ENCODE data around the gene ENTREP3.
"Not testable (repeated sequence)": the region's sequence is repeated elsewhere in the genome, so short reads cannot be mapped to it uniquely, and the experiment has no call there.

ENTREP3 gene

DNA sequence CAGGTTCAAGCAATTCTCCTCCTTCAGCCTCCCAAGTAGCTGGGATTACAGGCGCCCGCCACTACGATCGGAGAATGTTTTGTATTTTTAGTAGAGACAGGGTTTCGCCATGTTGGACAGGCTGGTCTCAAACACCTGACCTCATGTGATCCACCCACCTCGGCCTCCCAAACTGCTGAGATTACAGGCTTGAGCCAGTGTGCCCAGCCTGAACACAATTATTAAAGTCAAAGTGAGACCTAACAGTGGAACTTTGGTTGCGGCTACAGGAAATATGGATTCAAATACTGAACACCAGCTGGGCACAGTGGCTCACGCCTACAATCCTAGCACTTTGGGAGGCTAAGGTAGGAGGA, 29.9 kb downstream of the ENTREP3 start:
- DNase-seq (ENCODE audit: low read depth in 2 of 2), result not testable (repeated sequence)

DNA sequence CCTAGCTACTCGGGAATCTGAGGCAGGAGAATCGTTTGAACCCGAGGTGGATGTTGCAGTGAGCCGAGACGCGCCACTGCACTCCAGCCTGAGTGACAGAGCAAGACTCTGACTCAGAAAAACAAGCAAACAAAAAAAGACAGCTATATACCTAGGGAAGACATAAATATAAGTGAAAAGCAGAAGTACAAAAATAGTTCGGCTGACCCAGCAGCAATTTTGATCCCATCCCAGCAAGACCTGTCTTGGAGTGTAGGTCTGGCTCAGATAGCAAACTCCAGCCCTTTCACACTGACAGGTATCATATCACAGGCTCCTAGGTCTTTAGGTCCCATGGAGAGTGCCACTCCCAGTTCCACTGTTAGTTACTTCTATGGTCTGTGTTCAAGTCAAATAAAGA, 32.2 kb downstream of the ENTREP3 start:
- no peak for DNase-seq (ENCODE audit: low read depth in 2 of 2)

GRCh38 chr1:155220211-155220965, 34.9 kb downstream of the ENTREP3 start:
- not testable (repeated sequence) for DNase-seq (ENCODE audit: low read depth in 2 of 2)

- no peak for DNase-seq (ENCODE audit: low read depth in 2 of 2)
These were observed 35.7 kb downstream of the ENTREP3 start for GRCh38 chr1:155219592-155220031.

GRCh38 chr1:155218854-155219591, 36.3 kb downstream of the ENTREP3 start:
- no peak for DNase-seq (ENCODE audit: low read depth in 2 of 2)

DNA sequence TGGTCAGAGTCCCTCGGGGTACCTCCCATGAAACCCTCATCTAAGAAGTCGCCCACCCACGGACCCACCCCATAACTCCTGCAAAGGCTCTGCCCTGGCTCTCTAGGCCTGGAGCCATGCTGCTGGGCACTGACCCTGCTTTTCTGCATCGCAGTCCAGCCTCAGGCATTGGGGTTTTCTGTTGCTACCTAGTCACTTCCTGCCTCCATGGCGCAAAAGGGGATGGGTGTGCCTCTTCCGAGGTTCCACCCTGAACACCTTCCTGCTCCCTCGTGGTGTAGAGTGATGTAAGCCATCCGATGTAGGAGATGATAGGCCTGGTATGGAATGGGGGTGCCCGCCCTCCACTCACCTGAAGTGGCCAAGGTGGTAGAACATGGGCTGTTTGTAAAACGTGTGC, 40.6 kb downstream of the ENTREP3 start:
- not testable (repeated sequence) for DNase-seq (ENCODE audit: low read depth in 2 of 2)

- DNase-seq (ENCODE audit: low read depth in 2 of 2), result not testable (repeated sequence)
These were observed 43.2 kb downstream of the ENTREP3 start for GRCh38 chr1:155212051-155212440.

GRCh38 chr1:155211381-155212050, 43.8 kb downstream of the ENTREP3 start:
- not testable (repeated sequence) for DNase-seq (ENCODE audit: low read depth in 2 of 2)

DNA sequence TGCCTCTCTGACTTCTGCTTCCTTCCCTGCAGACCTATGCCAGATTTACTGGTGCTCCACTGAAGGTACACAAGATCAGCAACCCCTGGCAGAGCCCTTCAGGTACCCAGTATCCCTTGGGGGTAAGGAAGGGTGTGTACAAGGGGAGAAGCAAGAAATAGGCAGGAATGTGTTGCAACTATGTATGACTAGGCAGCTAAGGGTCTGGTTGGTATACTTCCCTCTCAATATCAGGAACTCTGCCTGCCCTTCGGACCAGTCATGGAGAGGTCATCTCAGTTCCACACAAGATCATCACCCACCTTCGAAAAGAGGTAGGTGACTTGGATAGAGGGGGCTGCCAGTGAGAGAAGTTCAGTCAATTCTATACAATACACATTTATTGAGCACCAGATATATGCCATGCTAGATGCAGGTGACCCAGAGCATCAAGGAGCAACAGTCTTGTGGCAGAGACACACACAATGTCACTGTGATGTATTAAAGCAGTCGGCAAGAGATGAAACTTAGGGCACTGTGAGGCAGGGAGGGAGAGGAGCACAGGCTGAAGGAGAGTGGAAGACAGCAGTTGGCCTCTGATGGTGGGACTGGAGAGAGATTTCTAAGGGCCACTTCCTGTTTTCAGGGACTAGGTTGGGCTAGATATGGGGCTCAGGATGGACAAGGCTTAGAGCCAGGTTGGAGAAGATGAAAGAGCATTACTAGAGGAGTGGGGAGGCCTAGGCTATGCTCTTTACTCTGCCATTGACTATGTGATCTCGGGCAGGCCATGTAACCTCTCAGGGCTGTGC, 44.8 kb downstream of the ENTREP3 start:
- DNase-seq (ENCODE audit: low read depth in 2 of 2), result no peak

DNA sequence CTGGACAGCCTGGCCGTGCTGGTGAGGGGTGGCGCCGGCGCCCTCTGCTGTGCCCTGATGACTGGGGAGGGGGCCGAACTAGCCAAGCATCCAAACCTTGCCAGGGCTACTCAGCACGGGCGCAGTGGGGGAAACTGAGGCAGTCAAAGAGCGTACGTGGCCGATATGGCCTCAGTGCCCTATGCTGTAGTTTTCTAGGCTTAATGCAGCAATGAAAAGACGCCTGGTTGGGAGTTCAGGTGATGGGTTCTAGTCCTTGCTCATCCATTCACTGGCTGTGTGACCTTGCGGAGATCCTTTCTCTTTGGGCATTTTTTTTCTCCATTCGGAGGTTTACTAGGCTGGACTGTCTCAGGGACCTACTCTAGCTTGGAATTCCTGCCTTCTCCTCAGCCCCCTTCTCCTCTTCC, 46.0 kb downstream of the ENTREP3 start:
- no peak for DNase-seq (ENCODE audit: low read depth in 2 of 2)

- DNase-seq (ENCODE audit: low read depth in 2 of 2), result peak; percentile 57 to 64
These were observed 46.6 kb downstream of the ENTREP3 start, which contains the start of gene MTX1 for GRCh38 chr1:155208541-155209311. TSS of gene MTX1 (plus strand) at chr1:155208695. CDS start at chr1:155208805, 110 bp downstream.

- no peak for DNase-seq (ENCODE audit: low read depth in 2 of 2)
These were observed 47.3 kb downstream of the ENTREP3 start, which contains the start of gene THBS3 for GRCh38 chr1:155207806-155208540. TSS of gene THBS3 (minus strand) at chr1:155207897. CDS start at chr1:155207876, 21 bp downstream.

DNA sequence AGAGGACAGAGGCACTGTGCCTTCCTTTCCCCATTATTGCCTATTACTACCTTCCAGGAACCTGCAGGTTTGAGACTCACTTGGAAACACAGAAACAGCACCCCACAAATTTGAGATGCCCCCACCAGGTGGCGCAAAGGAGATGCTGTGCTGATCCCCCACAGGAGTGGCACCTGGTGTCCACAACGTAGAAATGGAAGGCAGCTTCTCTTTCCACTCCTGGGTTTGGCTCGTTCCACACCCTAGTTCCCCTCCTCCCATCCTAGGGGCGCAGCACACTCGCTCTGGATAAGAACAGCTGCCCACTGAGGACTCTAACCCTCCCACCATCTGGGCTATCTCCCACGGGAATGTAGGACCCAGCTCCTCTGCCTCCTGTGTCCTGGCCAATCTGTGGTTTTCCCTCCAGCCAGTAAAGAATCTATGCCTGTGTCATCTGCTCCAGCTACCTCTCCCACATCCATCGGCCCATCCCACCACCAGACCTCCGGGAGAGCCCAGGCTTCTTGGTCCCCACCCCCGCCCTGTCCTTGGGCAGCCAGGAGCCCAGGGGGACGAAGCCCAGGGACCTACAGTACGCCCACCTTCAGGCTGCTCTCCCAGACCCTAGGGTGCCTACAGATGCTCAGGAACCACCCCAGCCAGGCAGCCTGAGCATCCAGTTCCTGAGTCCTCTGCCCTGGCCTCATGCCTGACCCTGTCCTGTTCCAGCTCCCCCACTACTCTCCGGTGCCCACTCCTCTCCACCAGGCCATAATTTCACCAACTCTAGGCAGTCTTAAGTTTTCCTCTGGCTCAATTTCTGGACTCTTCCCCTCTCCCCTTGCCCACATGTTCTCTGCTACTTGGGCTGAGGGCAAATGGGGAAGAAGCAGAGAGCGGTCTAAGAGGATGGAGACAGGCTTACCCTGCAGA, 48.1 kb downstream of the ENTREP3 start:
- DNase-seq (ENCODE audit: low read depth in 2 of 2), result peak in 1 of 2 experiments; percentile 57

DNA sequence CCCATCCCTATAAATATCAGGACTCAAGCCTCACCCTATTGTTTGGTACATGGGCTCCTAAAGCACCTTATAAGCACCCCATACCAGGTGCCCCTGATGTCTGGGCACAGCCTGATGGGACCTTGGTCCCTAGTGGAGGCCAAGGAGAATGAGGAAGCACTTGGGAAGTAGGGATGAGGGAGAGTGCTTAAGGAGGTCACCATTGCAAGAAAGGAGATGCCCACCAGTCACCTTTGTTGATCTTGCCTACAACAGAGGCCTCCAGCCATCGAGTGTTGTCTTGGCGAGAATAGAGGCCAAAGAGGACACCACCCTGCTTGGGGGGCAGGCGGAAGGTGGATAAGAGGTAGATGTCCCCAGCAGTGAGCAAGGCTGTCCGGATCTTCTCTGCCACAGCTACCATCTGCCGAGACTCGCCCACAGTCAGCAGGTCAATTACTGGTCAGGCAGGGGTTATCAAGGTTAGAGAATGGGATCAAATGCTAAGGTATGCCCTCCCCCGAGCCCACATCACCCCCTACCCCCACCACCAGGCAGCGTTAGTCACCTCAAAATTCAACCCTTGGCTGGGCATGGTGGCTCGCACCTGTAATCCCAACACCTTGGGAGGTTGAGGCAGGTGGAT, 49.2 kb downstream of the ENTREP3 start:
- DNase-seq (ENCODE audit: low read depth in 2 of 2), result no peak

DNA sequence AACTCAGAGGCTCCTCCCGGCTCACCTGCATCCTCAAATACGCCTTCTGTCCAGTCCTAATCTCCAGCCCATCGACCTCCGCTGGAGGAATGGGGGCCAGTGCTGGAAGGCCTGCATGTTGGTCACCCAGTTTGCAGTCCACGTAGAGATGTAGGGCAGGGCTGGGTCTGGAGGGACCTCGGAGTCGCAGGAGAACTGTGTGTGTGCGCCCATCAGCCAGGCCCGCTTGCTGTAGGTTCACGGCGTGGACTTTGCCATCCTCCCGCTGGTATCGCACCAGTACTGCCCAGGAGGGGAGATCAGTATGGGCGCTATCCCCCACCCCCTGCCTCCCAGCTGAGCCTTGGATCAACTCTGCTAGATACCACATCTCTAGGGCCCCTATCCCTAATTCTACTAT, 50.2 kb downstream of the ENTREP3 start:
- DNase-seq (ENCODE audit: low read depth in 2 of 2), result no peak

DNA sequence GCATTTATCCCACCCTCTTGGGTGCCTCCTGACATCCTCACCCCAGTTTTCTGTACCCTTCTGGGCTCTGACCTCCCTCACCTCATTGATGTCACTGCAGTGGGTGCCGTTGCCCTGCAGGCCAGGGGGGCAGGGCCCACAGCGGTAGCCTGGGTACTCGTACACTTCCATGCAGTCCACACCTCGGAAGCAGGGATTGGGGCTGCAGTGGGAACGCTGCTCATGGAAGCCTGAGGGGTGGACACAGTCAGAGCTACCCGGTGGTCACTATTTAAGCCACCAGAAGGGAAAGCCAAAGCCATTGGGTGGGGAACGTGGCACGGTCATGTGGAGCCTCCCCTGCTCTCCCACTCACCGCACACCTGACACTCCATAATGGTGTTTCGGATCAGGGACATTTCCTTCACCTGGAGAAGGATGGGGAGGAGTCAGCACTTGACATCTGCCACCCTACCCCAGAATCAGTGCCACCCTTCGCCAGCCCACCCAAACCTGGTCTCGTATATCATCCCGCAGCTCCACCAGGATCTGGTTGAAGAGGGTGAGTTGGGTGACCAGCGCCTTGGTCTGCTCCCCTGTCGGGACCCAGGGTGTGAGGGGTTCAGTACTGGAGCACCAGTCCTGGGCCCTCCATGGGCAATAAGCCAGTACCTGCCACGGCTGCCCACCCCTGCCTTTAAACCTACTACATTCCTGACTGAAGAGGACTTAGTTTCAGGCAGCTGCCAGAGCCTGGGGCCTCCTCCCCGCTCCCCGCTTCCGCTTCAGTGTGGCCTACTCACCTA, 52.4 kb downstream of the ENTREP3 start:
- no peak for DNase-seq (ENCODE audit: low read depth in 2 of 2)

- DNase-seq (ENCODE audit: low read depth in 2 of 2), result no peak
These were observed 53.1 kb downstream of the ENTREP3 start for GRCh38 chr1:155202198-155202597.

DNA sequence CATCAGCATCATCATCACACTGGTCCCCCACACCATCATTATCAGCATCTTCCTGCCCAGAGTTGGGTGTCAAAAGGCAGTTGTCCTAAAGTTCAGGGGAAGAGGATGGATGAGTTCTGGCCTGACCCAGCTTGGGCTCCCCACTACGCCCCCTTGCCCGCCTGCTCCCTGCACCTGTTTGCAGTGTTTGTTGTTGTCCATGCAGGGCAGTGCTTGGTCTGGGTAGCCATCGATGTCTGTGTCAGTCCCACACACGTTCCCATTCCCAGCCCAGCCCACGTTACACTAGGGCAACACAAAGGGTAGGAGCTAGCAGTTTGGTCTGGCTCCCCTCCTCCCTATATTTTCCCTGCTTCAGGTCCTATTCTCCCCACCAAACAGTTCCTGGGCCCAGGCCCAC, 54.4 kb downstream of the ENTREP3 start:
- no peak for DNase-seq (ENCODE audit: low read depth in 2 of 2)
